Retinal pigment epithelial cell (primary cell): ENCODE results near the gene MAP1B.
A peak's percentile ranks its signal among the peaks of the same experiment; 100 is the strongest.

Source experiments
- DNase-seq: peaks from one replicate; pipeline ENCODE4 v3.0.0-alpha.2; 2010; ENCODE audit warnings: low read depth
- H3K4me3 ChIP-seq: 2 replicates; pipeline ENCODE4 v1.5.1; 2011; ENCODE audit warnings: mild to moderate bottlenecking, low read length, control low read depth, moderate library complexity
- CTCF ChIP-seq: conservative IDR thresholded peaks from 2 replicates; pipeline ENCODE4 v1.5.1; 2011; ENCODE audit warnings: low read depth, low read length, control low read depth, inconsistent platforms

Gene MAP1B

GRCh38 chr5:72107131-72107900 lies at the start of gene MAP1B:
Gene MAP1B (plus strand): TSS chr5:72107475. CDS start chr5:72107532, 57 bp downstream.
- H3K4me3 ChIP-seq = peak within 1 kb of the TSS; percentile 84
- no peak for DNase-seq
- no peak for TF ChIP-seq CTCF

GRCh38 chr5:72057816-72058215 lies 49.5 kb upstream of the MAP1B start:
- H3K4me3 ChIP-seq = no peak overlapping the region
- TF ChIP-seq CTCF = no peak
- no peak for DNase-seq

- no peak overlapping the region for H3K4me3 ChIP-seq
- no peak for TF ChIP-seq CTCF
- no peak for DNase-seq
These were observed 44.0 kb upstream of the MAP1B start for GRCh38 chr5:72063219-72063819.

GRCh38 chr5:72064801-72065570 lies 42.3 kb upstream of the MAP1B start:
- no peak for DNase-seq
- no peak overlapping the region for H3K4me3 ChIP-seq
- TF ChIP-seq CTCF = no peak

GRCh38 chr5:72065751-72066255 lies 41.5 kb upstream of the MAP1B start:
- DNase-seq = peak; percentile 49
- no peak for TF ChIP-seq CTCF

GRCh38 chr5:72066705-72067107 lies 40.6 kb upstream of the MAP1B start:
- no peak overlapping the region for H3K4me3 ChIP-seq
- TF ChIP-seq CTCF = no peak
- DNase-seq = peak; percentile 66

More at GRCh38 chr5:72065751-72066255, 41.5 kb upstream of the MAP1B start:
- no peak overlapping the region for H3K4me3 ChIP-seq
